Fibroblast of skin of scalp (primary cell): ENCODE results near the gene NEUROD4. TPM values are rescaled to one million over a fixed set of nuclear protein-coding genes. Genes with fewer than 3 reads are reported as not detected.
"Not testable (repeated sequence)": the region's sequence is repeated elsewhere in the genome, so short reads cannot be mapped to it uniquely, and the experiment has no call there.

ENCODE experiments used
- DNase-seq: peaks from one replicate; pipeline ENCODE4 v3.0.0-alpha.2; 2013
- polyA plus RNA-seq, 2 experiments: library from polyadenylated mRNA; unstranded; fragments of 120-200 nt; gene quantifications; one replicate each; pipeline ENCODE4 v1.2.1, GENCODE V29; 2013; ENCODE audit not compliant: insufficient read length in 2 of 2

NEUROD4 gene, protein sequence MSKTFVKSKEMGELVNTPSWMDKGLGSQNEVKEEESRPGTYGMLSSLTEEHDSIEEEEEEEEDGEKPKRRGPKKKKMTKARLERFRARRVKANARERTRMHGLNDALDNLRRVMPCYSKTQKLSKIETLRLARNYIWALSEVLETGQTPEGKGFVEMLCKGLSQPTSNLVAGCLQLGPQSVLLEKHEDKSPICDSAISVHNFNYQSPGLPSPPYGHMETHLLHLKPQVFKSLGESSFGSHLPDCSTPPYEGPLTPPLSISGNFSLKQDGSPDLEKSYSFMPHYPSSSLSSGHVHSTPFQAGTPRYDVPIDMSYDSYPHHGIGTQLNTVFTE
- not detected for polyA plus RNA-seq (2013, experiment 1 of 2; ENCODE audit: insufficient read length)
- not detected for polyA plus RNA-seq (2013, experiment 2 of 2; ENCODE audit: insufficient read length)

DNA sequence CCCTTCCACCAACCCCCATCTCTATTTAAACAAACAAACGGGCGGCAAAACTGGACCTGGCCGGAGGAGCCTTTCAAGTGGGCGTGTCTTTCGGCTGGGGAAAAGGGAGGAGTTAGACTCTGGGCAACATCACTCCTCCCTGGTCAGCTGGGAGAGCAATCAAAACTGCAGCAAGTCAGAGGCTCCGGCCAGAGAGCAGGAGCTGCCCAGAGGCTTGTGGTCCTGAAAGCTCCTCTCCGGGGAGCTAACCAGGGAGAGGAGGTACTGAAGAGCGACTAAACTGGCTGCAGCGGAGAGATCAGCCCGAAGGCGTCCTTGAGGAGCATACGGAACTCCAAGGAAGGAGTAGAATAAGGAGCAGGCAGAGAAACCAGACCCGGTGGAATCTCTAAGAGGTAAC lies at the start of gene NEUROD4:
Gene NEUROD4, plus strand, starts transcription at position 191 of the 400 bp plus-strand sequence. CDS start 6,466 bp downstream, outside the sequence.
- DNase-seq: peak; percentile 51

- no peak for DNase-seq
Observed at GRCh38 chr12:54970741-54971140, 49.0 kb upstream of the NEUROD4 start.

DNA sequence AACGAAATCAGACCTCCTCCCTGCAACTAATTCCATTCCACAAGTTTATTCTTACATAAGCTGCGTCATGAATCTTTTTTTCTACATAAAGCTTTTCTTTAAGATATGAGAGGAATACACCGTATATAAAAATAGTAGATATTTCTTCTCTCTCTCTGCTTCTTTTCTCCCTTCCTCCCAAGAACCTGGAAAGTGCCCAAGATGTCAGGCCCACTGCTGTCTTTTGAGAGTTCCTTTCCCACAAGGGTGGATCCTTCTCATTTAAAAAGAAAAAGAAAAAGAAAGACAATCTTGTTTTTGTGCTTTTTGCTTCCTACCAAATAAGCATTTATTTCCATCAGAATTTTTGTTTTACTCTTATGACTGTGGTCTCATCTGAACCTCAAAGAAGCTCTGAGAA lies 46.2 kb upstream of the NEUROD4 start:
- DNase-seq: no peak

DNA sequence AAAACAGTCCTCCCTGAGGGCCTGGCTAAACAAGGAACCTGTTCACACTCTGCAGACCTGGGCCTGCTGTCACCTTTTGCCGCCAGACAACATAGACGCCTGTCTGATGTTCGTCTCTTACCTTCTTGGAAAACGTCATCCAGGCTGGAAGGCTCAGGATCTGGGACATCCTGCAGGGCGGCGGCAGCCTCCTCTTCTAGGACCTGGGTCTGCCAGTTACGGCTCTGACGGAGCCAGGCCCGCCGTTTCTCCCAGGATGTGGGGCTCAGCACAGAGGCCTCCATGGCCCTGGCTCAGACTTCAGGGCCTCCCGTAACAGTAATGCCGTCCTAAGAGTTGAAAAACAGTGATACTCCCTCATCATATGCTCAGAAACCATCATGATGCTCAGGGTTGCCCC lies 45.5 kb upstream of the NEUROD4 start:
- DNase-seq: no peak

DNA sequence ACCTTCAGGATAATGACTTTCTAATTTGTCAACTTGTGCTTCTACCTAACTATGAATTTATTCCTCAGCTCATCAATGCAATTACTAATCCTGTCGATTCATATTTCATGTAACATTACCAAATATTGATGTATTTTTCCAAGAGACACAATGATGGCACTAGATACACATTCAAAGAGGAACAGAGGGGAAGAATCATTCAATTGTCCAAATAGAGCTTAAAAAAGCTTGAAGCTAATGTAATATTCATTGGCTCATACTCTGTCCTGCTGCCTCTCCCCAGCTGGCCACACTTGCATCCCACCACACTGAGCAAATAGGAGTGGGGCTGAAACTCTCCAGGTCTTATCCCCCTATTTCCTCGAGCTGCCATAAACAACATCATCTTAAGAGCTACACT lies 44.5 kb upstream of the NEUROD4 start:
- DNase-seq: no peak

DNA sequence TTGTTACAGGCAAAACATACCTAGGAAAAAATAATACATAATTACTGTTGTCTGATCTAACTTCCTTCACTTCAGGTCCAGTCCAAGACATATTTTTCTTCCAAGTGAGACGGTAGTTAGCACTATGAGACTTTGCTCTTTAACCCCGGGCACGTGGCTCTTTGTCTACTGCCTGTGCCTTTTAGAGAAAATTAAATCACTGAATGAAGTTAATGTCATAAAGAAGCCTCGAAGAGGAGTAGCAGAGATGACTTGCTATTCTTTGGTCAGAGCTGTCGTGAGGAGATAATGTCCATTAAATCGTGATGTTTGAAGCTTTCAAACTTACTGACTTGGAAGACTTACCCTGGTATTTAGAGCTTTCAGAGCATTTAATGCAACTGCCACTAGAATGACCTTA lies 43.9 kb upstream of the NEUROD4 start:
- DNase-seq: no peak

GRCh38 chr12:54977155-54977554 lies 42.6 kb upstream of the NEUROD4 start:
- peak; percentile 60 for DNase-seq

GRCh38 chr12:54977857-54978256 lies 41.9 kb upstream of the NEUROD4 start:
- DNase-seq: no peak

- DNase-seq: no peak
Observed at GRCh38 chr12:54980341-54980740, 39.4 kb upstream of the NEUROD4 start.

DNA sequence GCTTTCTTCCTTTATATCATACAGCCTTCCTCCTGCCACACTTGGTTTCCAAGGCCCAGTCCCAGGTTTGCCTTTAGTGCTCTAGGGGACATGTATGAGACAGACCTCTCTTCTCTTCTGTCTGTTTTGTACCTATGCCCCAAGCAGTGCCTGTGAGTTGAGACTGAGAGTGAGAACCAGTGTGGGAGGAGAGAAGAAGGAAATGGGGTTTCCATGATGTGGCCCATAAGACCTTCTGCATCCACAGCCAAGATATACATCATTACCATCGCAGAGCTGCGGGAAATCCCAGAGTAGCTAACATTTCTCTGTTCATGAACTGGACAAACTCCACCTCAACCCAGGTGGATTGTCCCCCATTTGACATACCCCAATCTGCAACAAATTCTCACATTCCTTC lies 38.0 kb upstream of the NEUROD4 start:
- no peak for DNase-seq

DNA sequence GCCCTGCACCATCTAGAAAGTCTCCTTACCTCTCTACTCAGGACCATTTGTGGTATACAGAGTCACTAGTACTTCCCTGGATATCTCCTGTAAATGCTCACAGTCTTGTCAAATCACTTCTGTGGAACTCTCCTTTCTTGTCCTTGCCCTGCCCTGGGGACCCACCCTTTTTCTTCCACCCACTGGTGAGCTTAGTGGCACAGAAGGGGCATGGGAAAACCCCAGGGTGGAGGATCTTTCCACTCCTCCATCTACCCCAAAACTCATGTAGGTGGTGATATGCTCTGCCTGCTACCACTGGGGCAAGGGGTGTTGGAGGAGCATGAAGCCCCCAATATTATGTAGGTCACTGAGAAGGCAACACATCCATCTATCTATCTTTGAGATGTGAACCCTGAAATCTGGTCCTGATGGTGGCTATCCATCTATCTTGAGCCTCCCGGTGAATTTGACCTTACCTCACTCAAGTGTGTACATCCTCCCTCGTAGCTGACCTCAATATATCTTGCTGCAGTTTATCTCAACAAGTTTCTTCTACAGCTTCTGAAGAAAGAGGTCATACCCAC lies 36.2 kb upstream of the NEUROD4 start:
- no peak for DNase-seq

DNA sequence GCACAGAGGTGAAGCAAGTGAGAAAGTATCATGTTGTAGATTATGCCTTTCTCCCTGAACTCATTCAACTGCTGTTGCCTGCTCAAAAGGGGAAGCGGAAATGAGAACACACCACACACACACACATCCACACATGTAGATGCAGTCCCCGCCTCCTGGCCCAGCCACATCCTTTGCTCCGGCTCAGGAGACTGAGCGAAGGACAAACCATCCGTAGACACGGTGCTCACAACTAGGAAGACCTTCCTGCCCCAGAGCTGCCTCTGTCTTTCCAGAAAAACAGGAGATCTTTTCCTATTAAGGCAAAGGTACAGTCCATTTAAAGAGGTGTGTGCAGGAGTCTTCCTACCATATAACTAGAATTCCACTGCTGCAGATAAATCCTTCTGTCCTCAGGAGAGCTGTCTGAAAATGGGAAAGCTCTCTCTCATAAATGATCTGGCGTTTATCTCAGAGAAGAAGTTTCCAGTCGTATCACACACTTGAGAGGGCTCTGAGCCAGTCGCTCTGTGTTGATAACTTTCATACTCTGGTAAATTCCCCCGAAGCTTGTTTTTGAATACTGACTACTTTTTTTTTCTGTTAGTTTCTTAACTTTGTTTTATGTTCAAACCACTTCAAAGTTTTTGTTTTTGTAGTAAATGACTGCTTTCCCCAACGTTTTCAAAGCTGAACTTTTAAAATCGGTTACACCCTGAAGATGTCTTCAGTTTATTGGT lies 35.0 kb upstream of the NEUROD4 start, which contains the start of gene TESPA1:
Gene TESPA1, minus strand, starts transcription at position 105 of the 719 bp plus-strand sequence. CDS start 10,200 bp downstream, outside the sequence.
- no peak for DNase-seq

DNA sequence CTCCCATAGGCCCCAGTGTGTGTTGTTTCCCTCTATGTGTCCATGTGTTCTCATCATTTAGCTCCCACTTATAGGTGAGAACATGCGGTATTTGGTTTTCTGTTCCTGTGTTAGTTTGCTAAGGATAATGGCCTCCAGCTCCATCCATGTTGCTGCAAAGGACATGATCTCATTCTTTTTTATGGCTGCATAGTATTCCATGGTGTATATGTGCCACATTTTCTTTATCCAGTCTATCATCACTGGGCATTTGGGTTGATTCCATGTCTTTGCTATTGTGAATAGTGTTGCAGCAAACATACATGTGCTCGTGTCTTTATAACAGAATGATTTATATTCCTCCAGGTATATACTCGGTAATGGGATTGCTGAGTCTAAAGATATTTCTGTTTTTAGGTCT lies 33.0 kb upstream of the NEUROD4 start:
- DNase-seq: not testable (repeated sequence)

GRCh38 chr12:54987611-54988231 lies 32.1 kb upstream of the NEUROD4 start:
- no peak for DNase-seq

- peak; percentile 12 for DNase-seq
Observed at GRCh38 chr12:54988402-54989054, 31.2 kb upstream of the NEUROD4 start.

- no peak for DNase-seq
Observed at GRCh38 chr12:54989829-54990228, 29.9 kb upstream of the NEUROD4 start.

GRCh38 chr12:54991161-54991990 lies 28.4 kb upstream of the NEUROD4 start:
- no peak for DNase-seq

- no peak for DNase-seq
Observed at GRCh38 chr12:54991991-54992375, 27.8 kb upstream of the NEUROD4 start.

DNA sequence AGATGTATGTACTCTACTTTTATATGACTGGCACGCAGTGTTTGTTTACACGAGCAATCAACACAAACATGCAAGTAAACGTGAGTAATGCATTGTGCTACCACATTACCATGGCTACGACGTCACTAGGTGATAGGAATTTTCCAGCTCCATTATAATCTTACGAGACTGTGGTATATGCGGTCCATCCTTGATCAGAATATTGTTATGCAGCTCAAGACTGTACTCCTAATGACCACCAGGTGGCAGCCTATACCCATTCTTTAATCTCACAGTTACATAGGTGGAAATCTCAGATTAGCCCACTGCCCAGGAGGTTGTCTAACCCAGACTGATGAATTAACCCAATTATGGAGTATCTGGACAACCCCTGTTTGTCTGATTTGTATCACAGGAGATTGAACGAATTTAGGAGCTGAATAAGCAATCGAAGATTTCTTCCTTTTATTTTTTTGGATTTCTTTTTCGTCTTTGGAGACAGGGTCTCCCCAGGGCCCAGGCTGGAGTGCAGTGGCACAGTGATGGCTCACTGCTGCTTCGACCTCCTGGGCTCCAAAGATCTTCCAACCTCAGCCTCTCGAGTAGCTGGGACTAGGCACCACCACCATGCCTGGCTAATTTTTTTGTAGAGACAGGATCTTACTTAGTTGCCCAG lies 26.5 kb upstream of the NEUROD4 start:
- DNase-seq: peak; percentile 59

- no peak for DNase-seq
Observed at GRCh38 chr12:54996205-54996604, 23.6 kb upstream of the NEUROD4 start.
